Midbrain (tissue), 1 donor: ENCODE data around the gene FBXL19.
A peak's percentile ranks its signal among the peaks of the same experiment; 100 is the strongest.

Experiments
- DNase-seq: peaks from one replicate; lab custom pipeline; 2025; lab: John Stamatoyannopoulos, UW

Gene FBXL19

DNA sequence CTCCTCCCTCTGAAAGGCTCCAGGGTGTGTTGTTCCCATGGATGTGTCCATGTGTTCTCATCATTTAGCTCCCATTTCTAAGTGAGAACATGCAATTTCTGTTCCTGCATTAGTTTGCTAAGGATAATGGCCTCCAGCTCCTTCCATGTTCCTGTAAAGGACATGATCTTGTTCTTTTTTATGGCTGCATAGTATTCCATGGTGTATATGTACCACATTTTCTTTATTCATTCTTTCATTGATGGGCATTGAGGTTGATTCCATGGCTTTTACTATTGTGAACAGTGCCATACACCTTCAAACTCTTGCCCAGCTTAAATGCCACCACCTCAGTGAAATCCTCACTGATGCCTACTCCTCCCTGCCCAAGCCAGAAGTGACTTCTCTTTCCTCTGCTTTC is 21.0 kb downstream of the FBXL19 start:
- no peak for DNase-seq

DNA sequence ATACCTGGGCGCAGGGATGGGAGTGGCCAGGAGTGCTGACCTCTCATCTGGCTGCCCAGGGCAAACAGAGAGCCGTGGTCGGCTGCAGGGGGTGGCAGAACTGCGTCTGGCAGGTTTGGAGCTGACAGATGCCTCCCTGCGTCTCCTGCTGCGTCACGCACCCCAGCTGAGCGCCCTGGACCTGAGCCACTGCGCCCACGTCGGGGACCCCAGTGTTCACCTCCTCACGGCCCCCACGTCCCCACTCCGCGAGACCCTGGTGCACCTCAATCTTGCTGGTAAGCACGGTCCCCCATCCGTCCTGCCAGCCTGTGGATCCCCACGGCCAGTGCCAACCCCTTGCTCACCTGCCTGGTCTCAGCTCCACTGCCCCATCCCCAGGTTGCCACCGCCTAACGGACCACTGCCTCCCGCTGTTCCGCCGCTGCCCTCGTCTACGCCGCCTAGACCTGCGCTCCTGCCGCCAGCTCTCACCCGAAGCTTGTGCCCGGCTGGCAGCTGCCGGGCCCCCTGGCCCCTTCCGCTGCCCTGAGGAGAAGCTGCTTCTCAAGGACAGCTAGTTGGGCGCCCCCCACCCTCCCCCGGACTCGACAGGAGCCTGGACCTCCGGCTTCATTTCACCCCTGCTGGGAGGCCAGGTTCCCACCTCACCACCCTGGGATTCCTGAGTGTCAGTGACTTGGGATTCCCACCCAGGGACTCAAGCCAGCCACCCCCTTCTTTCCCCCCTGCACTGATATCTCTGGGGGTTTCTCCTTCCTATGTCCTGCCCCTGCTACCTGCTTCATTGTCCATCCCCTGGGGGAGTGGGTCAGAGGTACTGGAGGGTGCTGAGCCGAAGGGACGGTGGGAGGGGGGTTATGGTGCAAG is 23.5 kb downstream of the FBXL19 start:
- DNase-seq = no peak

DNA sequence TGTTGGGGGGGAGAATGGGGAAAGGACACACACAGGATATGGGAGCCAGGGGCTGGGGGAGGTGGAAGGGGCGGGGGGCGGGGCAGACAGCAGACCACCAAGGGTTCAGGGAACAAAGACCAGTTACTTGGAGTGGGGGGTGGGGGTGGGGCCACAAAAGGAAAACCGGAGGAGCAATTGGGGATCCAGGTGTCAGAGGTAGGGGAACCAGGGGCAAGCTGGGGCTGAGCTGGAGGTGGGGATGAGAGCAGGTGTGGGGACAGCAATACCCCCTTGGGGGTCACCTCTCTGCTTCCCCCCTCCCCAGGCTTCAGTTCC is 24.1 kb downstream of the FBXL19 start:
- DNase-seq = no peak

DNA sequence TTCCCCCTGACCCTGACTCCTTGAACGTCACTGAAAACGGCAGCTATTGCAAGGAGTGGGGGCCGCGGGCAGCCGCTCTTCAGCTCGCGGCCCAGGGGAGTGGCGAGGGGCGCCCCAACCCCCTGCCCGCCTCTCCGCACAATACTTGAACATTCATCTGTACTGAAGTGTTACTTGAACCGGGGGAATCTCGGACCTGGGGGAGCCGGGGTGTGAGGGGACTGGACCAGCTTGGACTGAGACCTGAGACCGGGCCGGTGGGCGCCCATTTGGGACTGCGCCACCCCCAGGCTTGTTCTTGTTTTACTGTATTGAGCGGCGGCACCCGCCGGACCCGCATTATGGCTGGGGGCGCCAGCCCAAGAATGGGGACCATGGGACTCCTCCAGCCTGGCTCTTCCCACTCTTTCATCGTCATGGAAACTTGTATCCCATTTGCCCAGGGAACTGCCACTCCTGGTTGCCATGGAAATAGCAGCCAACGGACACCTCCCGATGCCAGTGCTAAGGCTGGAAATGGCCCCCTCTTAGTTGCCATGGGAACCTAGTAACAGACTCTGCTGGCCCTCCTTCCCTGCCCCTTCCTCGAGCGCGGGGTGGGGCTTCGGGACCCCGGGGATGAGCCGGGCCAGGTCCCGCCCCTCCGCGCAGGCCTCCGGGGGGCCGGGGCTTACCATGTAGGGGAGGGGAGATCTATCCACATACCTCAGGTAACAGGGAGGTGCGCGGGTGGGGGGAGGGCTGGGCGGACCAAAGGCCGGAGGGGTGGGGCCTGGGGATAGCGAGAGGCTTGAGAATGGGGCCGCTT is 24.7 kb downstream of the FBXL19 start:
- DNase-seq = peak; percentile 93

DNA sequence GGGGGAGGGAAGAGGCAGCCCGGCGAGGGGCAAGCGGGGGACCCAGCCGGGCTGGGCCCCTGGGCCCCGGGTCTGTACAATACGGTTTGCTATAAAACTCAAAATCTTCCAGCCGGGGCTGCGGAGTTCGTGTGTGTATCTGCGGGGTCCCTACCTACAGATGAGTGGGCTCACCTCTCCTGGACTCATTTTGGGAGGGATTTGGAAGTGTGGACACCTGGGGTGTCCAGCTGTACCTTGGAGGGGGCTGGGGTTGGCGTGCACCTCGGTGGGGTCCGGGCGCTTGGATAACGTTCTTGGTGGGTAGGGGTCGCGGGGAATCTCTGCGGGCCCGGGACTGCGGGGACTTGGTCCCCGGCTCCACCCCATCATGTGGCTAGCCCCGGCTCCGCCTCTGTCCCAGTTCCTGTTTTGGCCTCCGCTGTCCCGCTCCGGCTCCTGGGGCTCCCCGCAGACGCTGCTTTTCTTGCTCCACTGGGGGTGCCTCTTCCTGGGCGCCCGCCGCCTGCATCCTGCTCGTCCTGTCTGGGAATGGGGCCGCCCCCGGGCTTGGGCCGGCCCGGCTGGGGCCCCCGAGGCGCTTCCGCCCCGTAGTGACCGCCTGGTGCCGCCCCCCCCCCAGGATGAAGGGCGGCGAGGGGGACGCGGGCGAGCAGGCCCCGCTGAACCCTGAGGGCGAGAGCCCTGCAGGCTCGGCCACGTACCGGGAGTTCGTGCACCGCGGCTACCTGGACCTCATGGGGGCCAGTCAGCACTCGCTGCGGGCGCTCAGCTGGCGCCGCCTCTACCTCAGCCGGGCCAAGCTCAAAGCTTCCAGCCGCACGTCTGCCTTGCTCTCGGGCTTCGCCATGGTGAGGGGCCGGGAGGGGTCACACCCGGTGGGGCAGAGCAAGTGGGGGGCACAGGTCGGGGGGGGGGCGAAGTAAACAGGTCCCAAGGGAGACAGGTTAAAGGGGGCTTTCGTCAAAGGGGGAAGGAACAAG is 25.6 kb downstream of the FBXL19 start, which contains the start of gene ORAI3:
TSS of gene ORAI3 (plus strand) at position 402 of the 983 bp plus-strand sequence. CDS start at position 624, 222 bp downstream.
- peak; percentile 63 for DNase-seq

DNA sequence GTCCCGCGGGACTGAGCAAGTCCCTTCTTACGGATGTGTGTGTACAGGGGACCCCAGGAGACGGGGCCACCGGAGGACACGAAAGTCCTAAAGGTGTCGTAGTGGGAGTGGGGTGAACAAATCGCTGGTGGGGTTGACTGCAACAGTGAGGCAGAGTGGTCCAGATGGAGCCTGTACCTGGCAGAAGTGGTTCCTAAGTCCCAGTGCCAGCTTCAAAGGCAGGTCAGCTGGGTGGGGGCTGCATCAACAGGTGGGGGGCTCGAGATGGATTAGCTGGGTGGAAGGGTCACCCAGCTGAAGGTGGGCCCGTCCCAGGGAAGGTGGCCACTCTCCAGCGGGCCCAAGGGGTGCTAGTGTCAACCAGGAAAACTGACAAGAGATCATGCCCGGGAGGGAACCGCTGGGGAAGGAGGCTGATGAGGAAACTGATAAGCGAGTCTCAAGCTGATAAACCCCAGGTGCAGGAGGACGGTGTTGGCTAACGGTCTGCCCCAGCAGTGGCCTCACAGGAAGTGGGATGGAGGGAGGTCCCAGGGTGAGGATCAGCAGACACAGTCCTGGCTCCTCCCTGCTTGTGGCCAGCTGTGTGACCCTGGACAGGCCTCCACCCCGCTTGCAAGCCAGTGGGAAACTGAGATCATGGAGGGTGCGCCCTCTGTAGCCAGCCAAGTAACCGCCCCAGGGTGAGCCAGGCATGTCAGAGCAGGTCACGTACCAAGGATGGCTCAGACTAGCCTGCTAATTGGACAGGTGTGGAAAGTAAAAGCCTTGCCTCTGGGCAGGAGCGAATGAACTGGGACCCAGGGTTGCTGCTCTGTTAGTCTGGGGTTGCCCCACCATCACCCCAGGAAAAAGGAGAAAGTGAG is 26.5 kb downstream of the FBXL19 start:
- DNase-seq = no peak

DNA sequence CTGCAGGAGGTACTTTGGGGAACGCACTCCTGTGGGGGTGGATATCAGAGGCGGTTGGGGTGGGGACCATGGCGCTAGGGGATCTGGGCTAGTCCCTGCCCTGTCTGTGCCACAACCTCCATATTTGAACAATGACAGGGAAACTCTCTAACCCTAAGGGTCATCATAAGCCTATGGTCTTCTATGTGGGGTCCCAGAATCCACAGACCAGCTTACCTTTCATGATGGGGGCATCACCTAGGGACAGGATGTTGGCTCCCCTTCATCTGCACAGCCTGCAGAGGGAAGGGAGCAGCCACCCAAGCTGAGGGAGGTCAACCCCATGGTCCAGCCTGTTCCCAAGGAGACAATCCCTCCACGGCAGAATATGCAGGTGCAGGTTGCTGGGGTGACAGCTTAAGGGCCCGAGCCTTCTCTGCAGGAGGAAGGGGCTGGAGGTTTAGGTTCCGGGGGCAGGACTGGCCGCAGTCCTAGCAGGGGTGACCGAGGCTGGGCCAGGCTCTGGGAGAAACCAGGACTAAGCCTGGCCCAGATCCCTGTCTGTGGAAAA is 27.2 kb downstream of the FBXL19 start:
- no peak for DNase-seq

DNA sequence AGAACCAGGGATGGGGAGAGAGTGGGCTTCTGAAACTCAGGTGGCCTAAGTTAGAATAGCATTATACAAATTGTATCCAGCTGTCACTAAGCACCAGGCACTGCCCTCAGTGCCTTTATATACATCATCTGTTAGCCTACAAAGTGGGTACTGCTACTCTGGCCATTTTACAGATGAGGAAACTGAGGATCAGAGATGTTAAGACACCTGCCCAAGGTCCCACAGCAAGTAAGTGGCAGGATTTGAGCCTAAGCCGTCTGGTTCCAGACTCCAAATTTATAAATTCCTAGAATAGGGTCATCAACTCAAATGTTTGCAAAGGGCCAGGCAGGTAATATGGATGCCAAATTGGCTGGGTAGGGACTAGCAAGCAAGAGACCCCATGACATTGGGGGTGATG is 27.8 kb downstream of the FBXL19 start:
- DNase-seq = no peak

DNA sequence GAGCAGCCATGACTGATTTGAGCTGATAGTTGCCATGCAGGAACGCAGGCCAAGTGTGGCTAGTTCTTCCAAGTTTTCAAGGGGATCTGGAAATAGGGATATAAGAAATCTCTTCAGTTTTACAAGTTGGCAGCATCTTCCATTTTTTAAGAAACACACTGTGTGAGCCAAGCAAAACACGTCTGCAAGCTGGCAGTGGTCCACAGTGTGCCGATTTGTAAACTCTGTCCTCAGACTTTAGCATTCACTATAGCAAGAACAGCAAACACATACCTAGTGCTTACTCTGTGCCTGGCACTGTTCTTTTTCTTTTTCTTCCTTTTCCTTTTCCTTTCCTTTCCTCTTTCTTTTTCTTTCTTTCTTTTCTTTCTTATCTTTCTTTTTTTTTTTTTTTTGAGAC is 28.4 kb downstream of the FBXL19 start:
- no peak for DNase-seq

DNA sequence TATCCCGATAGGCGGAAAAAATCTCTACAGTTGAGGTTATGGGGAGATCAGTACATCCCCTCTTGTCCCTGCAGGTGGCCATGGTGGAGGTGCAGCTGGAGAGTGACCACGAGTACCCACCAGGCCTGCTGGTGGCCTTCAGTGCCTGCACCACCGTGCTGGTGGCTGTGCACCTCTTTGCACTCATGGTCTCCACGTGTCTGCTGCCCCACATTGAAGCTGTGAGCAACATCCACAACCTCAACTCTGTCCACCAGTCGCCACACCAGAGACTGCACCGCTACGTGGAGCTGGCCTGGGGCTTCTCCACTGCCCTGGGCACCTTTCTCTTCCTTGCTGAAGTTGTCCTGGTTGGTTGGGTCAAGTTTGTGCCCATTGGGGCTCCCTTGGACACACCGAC is 29.7 kb downstream of the FBXL19 start:
- no peak for DNase-seq

DNA sequence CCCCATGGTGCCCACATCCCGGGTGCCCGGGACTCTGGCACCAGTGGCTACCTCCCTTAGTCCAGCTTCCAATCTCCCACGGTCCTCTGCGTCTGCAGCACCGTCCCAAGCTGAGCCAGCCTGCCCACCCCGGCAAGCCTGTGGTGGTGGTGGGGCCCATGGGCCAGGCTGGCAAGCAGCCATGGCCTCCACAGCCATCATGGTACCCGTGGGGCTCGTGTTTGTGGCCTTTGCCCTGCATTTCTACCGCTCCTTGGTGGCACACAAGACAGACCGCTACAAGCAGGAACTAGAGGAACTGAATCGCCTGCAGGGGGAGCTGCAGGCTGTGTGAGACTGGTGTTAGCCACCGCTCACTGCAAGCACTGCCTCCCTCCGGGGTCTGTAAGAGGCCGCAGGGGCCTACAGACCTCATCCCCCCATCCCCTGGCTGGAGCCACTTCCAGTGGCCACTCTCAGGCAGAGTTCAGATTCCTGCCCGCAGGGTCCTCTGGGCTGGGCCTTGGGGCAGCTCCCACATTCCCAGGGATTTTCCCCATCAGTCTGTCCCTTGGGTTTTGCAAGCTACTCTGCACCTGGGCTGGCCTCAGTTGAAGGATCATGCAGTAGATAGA is 30.2 kb downstream of the FBXL19 start:
- DNase-seq = peak; percentile 58

DNA sequence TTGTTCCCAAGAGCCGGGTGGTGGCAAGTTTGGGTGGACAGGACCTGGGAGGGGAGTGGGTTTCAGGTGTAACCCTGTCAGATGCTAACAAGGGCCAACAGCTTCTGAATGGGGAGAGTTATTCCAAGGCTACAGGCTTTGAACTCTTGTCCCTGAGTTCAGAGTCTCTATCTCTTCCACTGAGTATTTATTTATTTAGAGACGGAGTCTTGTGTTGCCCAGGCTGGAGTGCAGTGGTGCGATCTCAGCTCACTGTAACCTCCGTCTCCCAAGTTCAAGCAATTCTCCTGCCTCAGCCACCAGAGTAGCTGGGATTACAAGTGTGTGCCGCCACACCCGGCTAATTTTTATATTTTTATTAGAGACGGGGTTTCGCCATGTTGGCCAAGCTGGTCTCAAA is 31.6 kb downstream of the FBXL19 start:
- DNase-seq = no peak

DNA sequence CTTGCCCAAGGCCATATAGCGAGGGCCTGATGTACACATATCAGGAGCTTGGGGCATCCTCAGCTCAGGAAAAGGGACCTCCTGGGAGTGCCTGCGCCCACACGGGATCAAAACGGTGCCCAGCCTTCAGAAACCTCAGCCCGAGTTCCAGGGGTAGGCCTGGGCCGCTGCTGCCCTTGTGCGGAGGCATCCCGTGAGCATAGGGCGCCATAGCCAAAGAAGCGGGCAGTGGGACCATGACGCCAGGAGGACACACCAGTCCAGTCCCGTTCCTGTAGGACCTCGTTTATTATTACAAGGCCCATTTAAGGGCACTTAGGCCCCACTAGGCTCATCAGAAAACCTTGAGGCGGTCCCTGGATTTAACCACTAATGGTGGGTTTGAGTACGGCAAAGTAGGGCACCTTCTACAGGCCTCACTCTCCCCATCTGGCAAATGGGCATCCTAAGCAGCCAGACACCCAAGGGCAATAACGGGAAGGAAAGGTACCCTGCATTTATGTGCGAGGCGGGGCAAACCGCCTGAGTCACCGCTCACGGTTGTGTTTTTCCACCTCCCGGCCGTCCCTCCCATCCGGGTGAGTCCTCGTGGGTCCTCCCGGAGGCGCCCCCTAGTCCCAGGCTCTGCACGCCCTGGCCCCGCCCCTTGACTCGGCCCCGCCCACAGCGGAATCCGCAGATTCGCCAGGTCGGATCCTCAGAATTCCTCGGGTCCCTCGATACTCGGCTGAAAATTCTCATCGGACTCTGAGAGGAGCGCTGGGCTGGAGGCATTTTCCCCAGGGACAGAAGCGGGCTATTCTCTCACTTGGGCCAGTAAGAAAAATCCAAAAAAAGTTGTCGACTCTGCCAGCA is 33.5 kb downstream of the FBXL19 start:
- DNase-seq = peak; percentile 84

DNA sequence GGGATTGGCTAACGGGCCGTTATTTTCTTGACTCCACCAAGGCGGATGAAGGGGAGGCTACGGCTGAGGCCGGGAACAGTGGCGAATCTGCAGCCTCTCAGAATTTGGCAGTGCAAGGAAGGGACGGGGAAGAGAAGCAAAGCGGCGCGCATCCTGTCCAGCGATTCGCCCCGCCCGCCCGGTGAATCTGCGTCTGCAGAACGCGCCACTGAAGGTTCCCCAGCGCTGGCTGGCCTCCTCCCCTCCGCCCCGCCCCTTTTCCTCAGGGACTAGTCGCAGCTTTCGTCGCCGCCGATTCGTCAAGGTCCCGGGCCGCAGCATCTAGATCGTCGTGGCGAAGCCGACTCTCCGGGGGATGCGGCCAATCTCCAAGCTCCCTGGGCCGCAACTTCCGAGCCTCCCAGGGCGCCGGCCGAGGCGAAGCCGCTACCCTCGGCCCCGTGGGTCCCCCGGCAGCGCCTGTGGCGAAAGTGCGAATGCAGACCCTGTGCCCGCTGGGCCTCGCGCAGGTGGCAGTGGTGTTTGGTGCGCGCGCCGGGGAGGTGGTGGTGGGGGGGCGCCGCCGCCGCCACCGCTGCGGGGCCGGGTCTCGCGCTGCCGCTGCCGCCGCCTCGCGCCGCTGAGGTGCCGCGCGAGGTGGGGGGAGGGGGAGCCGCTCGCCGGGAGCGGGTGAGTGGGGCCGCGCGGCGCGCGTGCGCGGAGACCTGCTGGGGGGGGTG is 34.2 kb downstream of the FBXL19 start, which contains the start of gene SETD1A:
TSS of gene SETD1A (plus strand) at position 299 of the 719 bp plus-strand sequence. CDS start 978 bp downstream, outside the sequence.
- peak; percentile 92 for DNase-seq

DNA sequence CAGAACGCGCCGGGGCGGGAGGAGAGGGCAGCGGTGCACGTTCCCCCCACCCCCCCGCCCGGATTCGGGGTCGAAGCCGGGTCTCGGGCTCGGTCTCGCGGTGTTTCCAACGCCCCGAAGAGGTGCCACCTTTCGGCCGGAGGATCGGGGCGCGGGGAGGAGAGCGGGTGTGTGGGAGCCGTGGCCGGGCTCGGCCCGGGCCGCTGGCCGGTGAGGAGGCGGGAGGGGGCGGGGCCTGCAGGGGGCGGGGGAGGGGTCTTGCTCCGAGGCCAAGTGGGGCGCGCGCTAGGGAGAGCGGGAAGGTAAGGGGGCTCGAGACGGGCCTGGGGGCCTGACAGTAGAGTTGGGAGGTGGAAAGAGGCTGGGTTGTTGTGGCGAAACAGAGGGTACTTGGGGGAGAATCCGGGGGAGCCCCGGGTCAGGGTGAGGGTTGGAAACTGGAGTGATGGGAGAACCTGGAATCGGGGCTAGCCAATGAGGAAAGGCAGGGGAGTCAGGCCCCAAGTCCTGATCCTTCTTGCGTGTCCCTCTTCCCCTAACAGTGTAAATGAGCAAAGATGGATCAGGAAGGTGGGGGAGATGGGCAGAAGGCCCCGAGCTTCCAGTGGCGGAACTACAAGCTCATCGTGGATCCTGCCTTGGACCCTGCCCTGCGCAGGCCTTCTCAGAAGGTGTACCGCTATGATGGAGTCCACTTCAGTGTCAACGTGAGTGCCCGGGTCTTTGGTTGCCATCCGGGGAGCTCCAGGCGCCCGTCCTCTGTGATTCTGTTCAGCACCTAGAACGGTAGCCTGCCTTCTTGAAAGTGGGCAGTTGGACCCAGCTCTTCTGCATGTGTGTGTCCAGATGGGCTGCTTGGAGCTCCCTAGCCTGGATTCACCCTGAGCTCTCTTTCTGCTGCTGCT is 35.1 kb downstream of the FBXL19 start:
- peak; percentile 45 for DNase-seq

DNA sequence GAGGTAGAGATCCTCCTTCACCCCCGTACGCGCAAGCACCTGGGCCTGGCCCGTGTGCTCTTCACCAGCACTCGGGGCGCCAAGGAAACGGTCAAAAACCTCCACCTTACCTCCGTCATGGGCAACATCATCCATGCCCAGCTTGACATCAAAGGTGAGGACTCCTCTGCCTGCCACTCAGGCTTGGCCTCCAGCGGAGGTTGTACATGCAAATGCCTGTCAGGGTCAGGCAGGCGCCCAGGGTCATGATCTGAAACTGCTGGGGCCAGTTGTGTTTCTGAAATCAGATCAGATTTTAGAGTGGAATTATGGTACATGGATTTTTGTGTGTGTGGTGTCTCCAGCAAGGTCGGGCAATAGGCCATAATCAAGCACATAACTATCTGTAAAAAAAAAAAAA is 38.0 kb downstream of the FBXL19 start:
- no peak for DNase-seq

DNA sequence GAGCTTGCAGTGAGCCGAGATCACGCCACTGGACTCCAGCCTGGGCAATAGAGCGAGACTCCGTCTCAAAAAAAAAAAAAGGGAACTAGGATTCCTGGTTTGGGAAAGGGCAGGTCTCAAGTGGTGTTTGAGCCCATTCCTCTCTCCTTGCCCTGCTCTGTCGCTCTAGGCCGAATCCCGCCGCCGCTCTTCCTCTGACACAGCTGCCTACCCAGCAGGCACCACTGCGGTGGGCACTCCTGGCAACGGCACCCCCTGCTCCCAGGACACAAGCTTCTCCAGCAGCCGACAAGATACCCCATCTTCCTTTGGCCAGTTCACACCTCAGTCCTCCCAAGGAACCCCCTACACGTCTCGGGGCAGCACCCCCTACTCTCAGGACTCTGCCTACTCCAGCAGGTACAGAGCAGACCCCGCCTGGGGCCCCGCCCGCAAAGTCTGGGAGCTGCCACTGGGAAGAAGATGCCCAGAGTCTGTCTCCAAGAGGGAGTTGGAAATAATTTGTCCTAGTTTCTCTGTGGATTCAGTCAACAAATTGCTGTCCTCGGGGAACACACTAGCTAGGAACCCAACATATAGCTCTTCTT is 40.6 kb downstream of the FBXL19 start:
- DNase-seq = no peak
